ENCODE measurements around the gene THAP11.

GRCh38 chr16:67825906-67826305, 16.2 kb upstream of the THAP11 start:
- no peak for TF ChIP-seq TAF1 (IDR thresholded peaks at IDR 0.05; ENCODE audit: borderline replicate concordance, low read depth, low read length)
- TF ChIP-seq POLR2A (IDR thresholded peaks at IDR 0.05; ENCODE audit: low read depth, low read length), result no peak
